HG03108 (cell line): ENCODE results near the gene ROR1.
A peak's percentile ranks its signal among the peaks of the same experiment; 100 is the strongest.

ENCODE experiments used
- ATAC-seq: cut with Tn5 transposase; IDR thresholded peaks from one replicate; pipeline ENCODE4 v1.9.1; 2021; ENCODE audit warnings: moderate library complexity; ENCODE audit not compliant: unreplicated experiment

The ROR1 gene

DNA sequence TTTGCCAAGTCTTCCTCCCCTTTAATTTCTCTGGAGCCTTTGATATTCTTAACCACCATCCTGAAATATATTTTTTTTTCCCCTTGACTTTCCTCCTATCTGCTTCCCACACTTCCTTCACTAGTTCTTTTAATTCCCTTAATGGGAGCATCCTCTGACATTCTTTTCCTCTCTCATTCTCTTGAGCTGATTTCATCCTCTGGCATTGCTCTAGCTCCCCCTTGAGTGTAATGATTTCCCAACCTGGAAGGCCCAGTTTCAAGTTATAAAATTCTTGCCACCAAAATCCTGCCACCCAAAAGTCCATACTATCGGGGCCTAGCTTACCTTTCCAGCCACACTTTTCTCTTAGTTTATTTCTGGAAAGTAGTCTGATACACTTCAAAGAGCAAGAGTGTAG, 390.2 kb downstream of the ROR1 start:
- ATAC-seq = no peak

DNA sequence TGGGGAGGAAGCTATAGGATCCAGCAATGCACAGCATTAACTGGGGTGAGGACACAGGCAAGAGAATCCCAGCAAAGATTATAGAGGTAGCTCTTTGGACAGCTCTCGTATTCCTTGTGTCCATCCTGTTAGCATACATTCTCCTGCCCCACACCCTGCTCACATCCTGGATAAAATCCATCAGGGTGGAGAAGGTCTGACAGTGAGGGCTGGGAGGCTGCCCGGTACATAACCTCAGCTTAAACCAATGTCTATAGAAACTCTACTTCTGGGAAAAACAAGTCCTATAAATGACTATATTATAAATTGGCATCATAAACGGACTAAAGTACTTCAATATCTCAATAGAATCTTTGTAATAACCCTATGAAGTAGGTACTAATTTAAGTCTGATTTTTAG, 392.8 kb downstream of the ROR1 start:
- no peak for ATAC-seq

DNA sequence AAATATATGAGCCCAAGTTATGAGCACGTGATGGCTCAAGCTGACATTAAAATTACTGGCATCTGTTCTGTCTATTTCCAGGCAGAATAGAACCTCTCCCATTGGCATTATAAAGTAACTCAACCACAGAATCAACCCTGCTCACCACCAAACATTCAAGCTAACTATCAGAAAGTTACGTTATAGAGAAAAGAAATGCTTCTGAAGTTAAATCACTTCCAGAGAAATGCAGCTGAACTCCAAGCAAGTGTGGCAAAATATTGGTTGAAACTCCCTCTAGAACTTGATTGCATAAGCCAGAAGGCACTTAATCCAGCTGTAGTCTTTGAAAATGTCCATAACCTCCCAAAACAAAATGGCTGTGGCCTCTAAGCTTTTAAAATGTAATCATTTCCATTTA, 393.4 kb downstream of the ROR1 start:
- ATAC-seq = no peak

DNA sequence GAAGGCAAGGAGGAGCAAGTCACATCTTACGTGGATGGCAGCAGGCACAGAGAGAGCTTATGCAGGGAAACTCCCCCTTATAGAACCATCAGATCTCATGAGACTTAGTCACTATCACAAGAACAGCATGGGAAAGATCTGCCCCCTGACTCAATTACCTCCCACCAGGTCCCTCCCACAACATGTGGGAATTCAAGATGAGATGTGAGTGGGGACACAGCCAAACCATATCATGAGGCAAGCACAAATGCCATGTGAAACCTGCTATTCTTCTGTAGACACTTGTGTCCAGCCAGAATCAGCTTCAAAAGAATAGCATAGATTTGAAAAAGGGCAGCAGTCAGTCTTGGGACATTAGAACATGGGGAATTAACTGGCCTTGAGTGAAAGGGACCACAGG, 397.4 kb downstream of the ROR1 start:
- ATAC-seq = no peak

DNA sequence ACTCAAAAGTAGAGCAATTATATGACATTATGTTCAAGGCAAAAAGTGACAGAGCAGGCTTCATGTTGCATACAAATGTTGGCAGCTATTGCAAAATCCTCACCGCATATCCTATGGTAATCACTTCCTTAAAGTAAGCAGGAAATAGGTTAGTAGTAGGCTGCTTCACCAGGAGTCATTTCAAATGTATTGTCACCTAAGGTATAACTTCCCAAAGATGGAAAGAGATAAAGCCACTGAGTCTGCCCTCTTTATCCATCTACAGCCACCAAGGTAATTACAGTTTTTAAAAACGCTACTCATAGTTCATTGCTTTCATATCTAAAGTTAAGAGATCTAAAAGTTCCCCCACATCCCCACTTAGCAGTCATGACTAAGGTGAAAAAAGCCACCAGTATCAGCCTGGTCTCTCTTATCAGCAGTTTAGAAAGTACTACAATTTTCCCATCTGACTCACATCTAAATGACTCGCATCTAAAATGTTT, 398.0 kb downstream of the ROR1 start:
- ATAC-seq = peak; percentile 50

DNA sequence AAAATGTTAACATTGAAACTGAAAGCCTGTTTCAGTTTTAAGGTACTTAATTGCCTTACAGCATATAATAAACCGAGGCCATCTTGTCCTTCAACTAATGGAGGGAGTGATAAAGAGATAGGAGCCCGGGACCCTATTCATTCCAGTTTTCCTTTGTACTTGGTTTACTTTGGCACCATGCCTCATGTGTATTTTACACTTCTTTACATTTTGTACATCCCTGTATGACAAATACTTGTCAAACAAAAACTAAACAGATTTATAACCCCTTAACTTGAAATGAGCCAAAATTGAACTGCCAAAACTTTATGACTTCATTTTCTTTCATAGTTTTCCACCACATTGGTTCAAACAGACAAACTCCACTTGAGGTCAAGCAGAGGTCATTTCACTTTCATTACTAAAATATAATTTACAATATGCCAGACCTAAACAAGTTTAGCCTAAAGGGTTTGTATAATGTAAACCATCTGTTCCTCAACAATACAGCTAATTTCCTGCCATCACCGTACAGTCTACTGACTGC, 398.7 kb downstream of the ROR1 start:
- peak; percentile 31 for ATAC-seq

DNA sequence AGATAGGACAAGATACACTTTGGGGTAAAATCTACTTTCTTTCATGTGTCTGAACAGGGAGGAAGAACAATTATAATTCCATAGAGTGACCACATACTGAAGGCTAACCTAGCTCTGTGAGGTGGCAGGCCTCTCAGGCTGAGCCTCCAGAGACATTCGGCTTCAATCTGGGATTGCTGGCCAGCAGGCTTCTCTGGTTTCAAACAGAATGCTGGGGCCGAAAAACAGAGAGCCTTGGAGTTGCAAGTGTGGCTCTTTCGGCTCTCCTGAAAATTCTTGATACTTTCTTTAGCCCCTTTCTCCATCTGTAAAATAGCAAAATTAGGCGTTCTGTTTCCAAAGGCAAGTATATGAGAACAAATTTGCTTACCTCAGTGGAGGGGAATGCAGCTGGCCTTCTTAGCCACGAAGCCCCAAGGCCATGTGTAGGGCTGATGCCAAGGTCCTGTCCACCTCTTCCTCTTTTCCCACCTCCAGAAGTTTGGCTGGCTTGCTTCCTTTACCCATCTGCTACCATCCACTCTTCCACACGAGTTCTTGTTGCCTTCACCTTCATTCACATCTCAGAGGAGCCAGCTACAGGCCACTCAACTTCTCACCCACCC, 399.6 kb downstream of the ROR1 start:
- ATAC-seq = no peak

DNA sequence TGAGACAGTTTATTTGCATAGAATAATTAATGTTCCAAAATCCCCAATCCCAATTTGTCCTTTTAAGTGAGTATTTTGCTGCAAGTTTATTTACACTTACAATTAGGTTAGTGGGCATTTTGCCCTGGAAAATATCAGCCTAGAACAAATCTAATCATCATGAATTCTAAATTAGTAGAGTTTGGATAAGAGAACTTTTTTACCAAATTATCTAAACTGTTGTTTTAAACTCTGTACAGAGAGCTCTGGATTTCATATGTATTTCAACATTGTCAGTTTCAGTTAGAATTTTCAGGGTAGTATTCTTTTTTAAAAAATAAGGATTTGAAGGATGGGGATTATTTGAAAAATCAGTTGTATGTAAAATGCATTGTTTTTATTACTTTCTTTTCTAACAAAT, 401.8 kb downstream of the ROR1 start:
- no peak for ATAC-seq

DNA sequence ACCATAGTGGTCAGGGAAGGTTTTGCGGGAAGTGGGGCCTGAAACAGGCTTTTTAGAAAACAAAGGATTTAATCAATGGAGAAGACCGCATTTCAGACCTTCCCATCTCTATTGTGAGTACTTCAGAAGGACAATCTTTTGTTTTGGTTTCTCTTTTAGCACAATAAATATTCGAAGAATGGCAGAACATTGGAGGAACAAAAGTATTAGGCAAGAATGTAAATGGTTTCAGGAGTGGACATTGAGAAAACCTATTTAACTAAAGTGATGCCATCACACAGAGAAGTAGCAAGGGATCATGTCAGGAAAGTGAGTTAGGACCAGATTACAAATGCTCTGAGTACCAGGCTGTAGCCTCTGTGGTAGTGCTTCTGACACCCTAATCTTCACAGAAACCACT, 402.8 kb downstream of the ROR1 start:
- no peak for ATAC-seq

DNA sequence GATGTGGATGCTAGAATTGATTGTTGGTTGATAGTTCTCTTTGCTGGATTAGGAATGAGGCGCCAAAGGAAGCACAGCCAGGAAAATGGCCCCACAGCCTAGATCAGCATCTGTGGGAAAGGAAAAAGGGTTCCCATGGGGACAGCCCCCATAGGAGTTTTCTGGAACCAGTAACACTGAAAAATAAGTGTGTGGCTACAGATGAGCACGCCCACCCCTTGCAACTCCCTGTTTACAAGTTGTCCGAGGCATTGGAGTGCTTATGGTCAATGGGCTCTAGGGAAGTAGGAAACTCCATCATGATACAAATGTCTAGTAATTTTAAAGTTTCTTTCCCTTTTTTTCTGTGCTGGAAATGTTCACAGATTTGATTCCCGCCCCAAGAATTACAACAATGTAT, 405.8 kb downstream of the ROR1 start:
- no peak for ATAC-seq

DNA sequence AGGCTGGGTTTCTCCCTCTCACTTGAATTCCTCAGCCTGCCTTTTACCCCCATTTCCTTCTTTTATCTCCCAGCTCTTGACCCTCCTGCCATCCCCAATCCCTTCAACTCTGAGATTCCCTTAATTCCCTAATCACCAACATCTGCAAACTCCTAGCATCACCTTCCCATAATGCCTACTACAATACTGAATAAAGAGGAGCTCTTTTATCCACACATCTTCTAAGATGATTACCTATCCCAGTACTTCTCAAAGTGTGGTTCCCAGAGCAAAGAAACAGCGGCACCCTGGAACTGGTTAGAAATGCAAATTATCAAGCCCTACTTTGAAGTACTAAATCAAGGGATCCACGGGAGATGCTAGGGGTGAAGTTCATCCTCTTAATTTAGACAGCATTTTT, 408.4 kb downstream of the ROR1 start:
- ATAC-seq = no peak

DNA sequence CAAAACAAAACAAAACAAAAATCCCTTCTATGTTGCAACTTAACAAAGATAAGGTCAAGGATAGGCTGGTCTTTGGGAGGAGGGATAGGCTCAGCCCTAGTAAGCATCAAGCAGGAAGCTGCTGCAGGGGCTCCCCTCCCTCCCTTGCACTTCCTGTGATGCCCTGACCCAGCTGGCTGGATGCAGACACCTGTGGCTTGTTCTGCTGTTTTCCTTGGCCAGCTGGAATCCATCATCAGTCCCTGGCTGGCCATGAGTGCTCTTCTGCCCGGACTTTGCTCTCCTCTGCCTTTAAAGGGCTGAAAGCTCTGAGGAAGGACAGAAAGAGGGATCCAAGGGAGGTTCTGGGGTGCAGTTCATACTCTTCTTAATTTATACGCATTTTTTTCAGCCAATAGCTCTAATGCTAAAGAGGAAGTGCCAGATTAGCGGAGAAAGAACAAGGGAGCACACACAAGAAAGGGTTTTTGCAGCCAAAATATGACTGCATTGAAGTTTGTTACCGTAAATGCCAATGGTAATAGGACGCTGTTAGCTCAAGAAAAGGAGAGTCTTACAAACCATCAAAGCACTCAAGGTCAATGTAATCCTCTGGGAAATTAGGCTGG, 409.7 kb downstream of the ROR1 start:
- no peak for ATAC-seq

DNA sequence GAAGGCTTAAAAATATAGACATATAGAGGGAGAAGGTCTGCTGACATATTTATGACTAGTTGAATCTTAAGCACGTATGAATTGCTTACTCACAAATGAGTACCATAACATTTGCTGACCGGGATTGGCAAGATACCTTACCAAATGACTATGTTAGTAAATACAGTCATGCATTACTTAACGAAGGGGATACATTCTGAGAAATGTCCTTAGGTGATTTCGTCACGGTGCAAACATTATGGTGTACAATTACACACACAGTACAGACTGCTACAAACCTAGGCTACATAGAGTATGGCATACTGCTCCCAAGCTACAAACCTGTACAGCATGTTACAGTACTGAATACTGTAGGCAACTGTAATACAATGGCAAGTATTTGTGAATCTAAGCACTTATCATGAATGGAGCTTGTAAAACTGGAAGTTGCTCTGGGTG, 410.2 kb downstream of the ROR1 start:
- no peak for ATAC-seq

DNA sequence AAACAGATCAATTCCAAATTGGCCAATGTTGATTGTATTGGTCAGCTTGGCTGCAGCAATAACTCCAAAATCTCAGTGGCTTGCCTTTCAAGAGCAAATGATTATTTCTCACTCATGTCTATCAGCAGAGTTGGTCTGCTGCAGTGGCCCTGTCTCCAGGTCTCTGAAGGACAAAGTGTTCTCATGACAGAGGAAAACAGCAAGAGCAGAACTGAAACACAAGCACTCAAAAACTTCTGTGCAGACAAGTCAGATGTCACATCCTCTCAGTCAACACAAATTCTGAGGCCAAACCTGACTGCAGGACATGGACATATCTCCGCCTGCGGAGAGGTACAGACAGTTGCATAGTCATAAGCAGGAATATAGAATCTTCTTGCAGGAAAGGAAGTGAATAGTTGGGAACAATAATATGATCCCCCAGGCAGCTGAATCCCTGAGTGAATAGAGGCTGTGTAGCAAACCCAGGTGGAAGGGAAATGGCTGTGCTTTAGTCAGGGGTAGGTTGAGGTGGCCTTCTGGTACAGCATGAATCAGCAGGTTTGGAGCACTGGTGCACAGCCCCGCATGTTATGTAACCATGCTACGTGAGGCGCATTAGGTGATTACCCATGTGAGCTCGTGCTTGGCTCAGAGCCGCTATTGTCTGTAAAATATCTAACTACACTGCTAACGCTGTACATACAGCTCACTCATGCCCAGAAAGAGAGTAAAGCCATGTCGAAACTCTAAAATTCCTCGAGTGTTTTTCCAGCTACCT, 412.5 kb downstream of the ROR1 start:
- ATAC-seq = no peak

DNA sequence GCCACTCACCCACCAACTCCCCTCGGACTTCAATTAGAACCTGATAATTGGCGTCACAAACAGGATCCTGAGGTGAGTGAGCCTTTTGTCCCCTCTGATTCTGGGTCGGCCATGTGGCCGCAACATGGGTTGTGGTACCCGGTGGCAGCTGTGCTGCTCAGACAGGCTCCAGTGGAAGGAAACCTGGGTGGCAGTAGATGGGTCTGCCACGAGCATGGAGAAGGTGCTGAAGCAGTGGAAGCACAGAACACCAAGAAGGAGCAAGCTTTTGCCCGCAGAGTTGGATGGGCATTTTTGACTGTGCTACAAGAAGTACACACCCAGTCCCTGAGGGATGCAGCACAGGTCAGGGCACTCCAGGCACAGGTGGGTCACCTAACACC, 413.1 kb downstream of the ROR1 start:
- ATAC-seq = no peak

DNA sequence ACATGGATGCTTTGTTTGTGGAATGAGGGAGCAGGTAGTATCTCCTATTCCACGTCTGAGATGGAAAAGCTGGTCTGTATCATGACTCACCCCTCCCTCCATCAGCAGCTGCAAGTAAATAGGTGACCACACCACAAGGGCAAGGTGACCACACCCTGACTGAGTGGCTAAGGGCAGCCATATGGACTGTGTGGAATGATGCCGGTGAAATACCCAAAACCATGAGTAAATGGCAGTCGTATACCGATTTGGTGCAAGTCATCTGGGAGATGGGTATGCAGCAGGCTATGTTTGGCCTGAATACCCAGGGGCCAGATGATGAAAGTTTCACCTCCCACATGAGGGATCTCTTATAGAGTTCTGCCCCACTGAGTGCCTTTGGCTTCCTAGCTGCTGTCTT, 413.8 kb downstream of the ROR1 start:
- no peak for ATAC-seq

DNA sequence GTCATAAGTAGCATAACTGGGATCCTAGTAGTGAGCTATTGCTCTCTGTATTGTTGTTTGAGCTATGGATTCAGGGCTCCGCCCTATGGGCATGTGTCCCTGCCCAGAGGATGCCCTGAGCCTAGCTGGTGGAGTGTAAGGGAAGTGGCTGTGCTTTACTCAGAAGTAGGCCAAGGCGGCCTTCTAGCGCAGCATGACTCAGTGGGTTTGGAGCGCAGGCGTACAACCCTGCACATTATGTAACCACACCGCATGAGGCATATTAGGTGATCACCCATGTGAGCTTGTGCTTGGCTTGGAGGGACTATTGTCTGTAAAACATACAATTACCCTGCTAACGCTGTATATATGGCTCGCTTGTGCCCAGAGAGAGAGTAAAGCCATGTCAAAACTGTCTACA, 418.5 kb downstream of the ROR1 start:
- no peak for ATAC-seq

DNA sequence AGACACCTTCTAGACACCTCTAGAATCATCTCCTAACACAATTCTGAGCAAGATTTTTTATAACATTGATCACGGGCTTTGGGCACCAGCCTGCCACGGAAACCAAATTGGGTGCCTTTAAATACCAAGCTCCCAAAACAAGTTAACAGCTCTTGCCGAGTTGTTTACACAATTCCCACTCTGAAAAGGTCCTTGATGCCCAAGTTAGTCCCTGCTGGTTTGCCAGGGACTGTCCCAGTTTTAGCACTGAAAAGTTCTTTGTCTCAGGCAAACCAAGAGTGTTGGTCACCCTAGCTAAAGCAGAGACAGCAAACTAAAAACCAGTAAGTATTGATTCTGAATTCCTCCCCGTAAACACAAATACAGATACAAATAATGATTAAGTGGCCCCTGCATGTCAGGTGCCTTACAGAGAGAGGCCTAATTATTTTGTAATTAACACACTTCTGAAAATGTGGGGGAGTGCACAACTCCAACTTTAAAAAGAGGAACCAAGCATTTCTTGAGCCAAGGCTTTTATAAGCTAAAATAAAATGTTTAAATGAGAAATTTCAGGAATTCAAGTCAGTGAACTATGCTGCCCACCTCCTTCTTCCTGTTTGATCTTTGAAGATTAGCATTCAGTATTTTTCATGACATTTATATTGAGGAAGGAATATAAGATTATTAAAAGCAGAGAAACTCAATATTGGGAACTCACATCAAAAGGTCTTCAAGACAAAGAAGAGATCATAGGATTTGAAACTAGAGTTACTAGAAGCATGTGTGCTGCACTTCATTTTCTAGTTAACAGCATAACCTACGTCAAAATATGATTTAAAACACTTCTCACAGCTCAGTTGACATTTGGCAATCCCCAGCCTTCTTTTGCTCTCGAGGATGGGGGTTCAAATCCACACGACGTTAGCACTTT, 420.6 kb downstream of the ROR1 start:
- ATAC-seq = no peak

DNA sequence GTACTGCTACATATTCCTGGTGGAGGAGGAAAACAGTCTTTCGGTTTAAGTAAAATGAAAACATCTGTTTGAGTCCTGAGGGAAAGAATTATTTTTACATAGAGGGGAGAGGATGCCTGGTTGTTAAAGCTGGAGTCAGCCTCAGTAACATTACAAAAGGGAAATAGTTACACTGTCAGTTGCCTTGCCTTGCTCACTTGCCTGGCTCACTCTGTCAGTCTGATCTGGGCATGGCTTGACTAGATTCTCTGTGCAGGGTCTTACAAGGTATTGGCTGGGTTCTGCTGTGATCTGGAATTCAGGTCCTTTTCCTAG, 421.2 kb downstream of the ROR1 start:
- ATAC-seq = no peak

DNA sequence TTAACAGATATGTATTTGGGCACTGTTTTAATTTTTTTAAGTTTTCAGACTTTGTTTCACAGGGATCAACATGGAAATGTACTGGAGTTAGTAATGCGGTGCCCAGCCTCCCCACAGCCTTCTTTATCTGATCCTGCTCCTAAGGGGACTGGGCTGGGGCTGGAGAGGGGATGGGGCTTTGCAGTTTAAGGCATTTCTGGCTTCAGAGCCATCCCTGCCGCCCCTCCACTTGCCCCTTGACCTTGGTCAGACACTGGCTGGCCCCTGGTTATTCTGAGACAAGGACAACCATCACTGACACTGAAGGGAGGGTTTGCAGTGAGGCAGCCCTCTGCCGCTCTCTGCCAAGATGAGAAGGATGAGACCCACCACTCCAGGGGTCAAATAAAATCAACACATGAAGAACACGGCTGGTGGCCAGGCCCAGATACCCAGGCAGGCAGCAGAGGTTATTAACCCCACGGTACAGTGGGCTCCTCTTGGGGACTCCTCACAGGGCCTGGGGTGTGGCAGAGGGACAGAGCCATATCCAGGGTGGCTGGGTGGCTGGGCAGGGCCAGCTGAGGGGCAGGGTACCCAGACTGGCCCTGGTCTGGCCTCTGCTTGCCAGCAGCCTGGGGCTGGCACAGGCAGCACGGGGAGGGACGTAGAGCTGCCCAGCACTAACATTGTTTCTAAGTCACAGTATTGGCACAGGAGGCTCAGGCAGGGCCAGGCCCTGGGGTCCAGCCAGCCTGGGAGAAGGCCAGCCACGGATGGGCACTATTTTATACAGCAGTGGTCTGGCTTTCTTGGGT, 422.5 kb downstream of the ROR1 start:
- no peak for ATAC-seq
